Measurements from ENCODE around the gene ZNF595. TPM values are rescaled to one million over a fixed set of nuclear protein-coding genes. Genes with fewer than 3 reads are reported as not detected.

The ZNF595 gene
- total RNA-seq, 2 donors from 2014 or later: 14.1 to 83.6 TPM

DNA sequence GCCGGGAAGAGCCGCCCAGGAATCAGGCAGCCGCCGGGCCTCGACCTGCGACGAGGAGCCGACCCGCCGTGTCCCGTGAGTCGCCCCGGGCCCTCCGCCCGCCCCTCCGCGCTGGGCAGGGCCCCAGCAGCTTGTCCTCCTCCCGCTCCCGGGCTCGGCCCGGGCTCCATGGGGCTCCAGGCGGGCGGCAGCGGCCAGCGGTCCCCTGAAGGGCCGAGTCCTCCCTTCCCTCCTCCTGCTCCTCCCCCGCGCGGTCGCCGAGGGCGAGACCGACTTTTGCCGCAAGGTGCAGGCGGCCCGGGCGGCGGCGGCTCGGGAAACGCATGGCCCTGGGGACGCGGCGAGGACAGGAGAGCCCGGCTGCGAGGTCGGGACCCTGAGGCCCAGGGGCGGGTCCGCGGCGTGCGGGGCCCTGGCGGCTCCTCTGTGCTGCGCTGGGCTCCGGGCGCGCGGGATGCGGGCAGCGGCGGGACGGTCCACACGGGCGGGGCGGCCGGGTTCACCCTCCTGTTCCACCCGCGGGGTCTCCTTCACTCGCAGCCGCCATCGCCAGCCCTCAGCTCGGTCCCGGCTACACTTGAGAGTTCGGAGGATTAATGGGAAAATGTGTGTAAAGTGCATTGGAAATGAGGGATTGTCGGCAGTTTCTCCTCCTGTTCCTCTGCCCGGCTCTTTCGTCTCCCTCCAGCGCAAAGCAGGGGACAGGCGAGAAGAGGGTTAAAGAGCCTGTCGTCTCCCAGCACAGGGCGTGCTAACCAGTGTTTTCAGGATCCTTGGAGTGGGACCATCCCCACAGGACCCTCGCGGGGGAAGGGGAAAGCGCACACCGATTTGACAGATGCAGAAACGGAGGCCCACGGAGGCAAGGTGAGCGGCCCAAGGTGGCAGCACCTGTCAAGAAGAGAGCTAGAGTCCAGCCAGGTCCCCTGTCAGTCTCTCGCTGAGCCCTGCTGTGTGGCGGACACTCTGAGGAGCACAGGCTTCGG is 54.6 kb downstream of the ZNF595 start:
- Histone ChIP-seq H3K36me3 (no peaks in the 10 kb centered on the region), H3K4me3 (peak overlapping the region in 1 of 2 donors; percentile 21), H3K4me1 (replicated peaks) (no peaks in the 10 kb centered on the region), H3K27ac (no peak overlapping the region), H3K27me3 (replicated peaks; ENCODE audit: insufficient read depth) (peaks cover 5% of the 10 kb centered on the region), H3K9me3 (no peaks in the 10 kb centered on the region)
- WGBS: 9% methylated on average over 52 of the region's 91 CpGs
- intact Hi-C loops (cut with DNase I): no loop called here
- TF ChIP-seq, protein P1, sequence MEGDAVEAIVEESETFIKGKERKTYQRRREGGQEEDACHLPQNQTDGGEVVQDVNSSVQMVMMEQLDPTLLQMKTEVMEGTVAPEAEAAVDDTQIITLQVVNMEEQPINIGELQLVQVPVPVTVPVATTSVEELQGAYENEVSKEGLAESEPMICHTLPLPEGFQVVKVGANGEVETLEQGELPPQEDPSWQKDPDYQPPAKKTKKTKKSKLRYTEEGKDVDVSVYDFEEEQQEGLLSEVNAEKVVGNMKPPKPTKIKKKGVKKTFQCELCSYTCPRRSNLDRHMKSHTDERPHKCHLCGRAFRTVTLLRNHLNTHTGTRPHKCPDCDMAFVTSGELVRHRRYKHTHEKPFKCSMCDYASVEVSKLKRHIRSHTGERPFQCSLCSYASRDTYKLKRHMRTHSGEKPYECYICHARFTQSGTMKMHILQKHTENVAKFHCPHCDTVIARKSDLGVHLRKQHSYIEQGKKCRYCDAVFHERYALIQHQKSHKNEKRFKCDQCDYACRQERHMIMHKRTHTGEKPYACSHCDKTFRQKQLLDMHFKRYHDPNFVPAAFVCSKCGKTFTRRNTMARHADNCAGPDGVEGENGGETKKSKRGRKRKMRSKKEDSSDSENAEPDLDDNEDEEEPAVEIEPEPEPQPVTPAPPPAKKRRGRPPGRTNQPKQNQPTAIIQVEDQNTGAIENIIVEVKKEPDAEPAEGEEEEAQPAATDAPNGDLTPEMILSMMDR (IDR thresholded peaks at IDR 0.05): no peak
- TF ChIP-seq POLR2A (IDR thresholded peaks at IDR 0.05) (no peak), POLR2AphosphoS5 (IDR thresholded peaks at IDR 0.05) (no peak)
- DNase-seq (ENCODE audit: low spot score): no peak

DNA sequence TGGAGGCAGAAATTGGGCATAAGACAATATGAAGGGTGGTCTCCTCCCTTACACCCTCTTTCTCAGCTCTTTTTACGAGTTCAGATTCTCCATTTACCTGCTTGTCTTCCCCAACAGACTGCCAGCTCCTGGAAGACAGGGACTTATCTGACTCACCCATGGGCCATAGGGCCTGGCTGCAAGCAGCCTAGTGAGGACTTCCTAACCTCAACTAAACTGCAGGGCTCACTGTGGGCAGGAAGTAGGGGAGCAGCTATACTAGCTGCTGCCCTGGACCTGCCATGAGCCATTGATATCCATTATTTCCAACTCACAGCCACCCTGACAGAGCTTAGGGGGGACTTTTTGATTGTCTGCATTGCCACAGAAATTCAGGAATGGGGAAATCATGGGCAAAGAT is 59.6 kb downstream of the ZNF595 start:
- no peaks in the 10 kb centered on the region for H3K4me1 ChIP-seq (replicated peaks)
- H3K36me3 ChIP-seq: no peaks in the 10 kb centered on the region
- H3K27ac ChIP-seq: no peak overlapping the region
- peaks cover 5% of the 10 kb centered on the region for H3K27me3 ChIP-seq (replicated peaks; ENCODE audit: insufficient read depth)
- 65% methylated on average over 1 of the region's 1 CpG for WGBS
- H3K4me3 ChIP-seq: no peak overlapping the region
- TF ChIP-seq POLR2A (IDR thresholded peaks at IDR 0.05) (no peak), POLR2AphosphoS5 (IDR thresholded peaks at IDR 0.05) (no peak)
- TF ChIP-seq, protein P1 (IDR thresholded peaks at IDR 0.05): no peak
- no peak for DNase-seq (ENCODE audit: low spot score)
- intact Hi-C loops (cut with DNase I): no loop called here
- H3K9me3 ChIP-seq: no peaks in the 10 kb centered on the region

- Histone ChIP-seq H3K4me1 (replicated peaks) (no peaks in the 10 kb centered on the region), H3K27ac (no peak overlapping the region), H3K9me3 (no peaks in the 10 kb centered on the region), H3K36me3 (no peaks in the 10 kb centered on the region), H3K27me3 (replicated peaks; ENCODE audit: insufficient read depth) (peaks cover 3% of the 10 kb centered on the region), H3K4me3 (no peak overlapping the region)
- TF ChIP-seq, protein P1 (IDR thresholded peaks at IDR 0.05): no peak
- TF ChIP-seq POLR2A (IDR thresholded peaks at IDR 0.05) (no peak), POLR2AphosphoS5 (IDR thresholded peaks at IDR 0.05) (no peak)
- intact Hi-C loops (cut with DNase I): no loop called here
- WGBS: 61% methylated on average over 2 of the region's 2 CpGs
- DNase-seq (ENCODE audit: low spot score): no peak
Observed at GRCh38 chr4:113732-114131, 60.6 kb downstream of the ZNF595 start.

- Histone ChIP-seq H3K27ac (no peak overlapping the region), H3K4me1 (replicated peaks) (no peaks in the 10 kb centered on the region), H3K4me3 (no peak overlapping the region), H3K27me3 (replicated peaks; ENCODE audit: insufficient read depth) (no peaks in the 10 kb centered on the region), H3K36me3 (no peaks in the 10 kb centered on the region), H3K9me3 (no peaks in the 10 kb centered on the region)
- DNase-seq (ENCODE audit: low spot score): no peak
- intact Hi-C loops (cut with DNase I): no loop called here
- TF ChIP-seq POLR2A (IDR thresholded peaks at IDR 0.05) (no peak), POLR2AphosphoS5 (IDR thresholded peaks at IDR 0.05) (no peak)
- TF ChIP-seq, protein P1 (IDR thresholded peaks at IDR 0.05): no peak
Observed at GRCh38 chr4:114149-114548, 61.0 kb downstream of the ZNF595 start.

GRCh38 chr4:116499-116898 is 63.4 kb downstream of the ZNF595 start:
- H3K4me1 ChIP-seq (replicated peaks): no peaks in the 10 kb centered on the region
- H3K9me3 ChIP-seq: no peaks in the 10 kb centered on the region
- no peaks in the 10 kb centered on the region for H3K36me3 ChIP-seq
- TF ChIP-seq POLR2AphosphoS5 (IDR thresholded peaks at IDR 0.05): no peak
- no peak for TF ChIP-seq POLR2A (IDR thresholded peaks at IDR 0.05)
- TF ChIP-seq, protein P1 (IDR thresholded peaks at IDR 0.05): no peak
- intact Hi-C loops (cut with DNase I): no loop called here
- 88% methylated on average over 1 of the region's 1 CpG for WGBS
- DNase-seq (ENCODE audit: low spot score): no peak
- H3K27ac ChIP-seq: no peak overlapping the region
- H3K4me3 ChIP-seq: no peak overlapping the region
- no peaks in the 10 kb centered on the region for H3K27me3 ChIP-seq (replicated peaks; ENCODE audit: insufficient read depth)

All from prostate gland (tissue), 2 donors.